HepG2 (cell line): Measurements from ENCODE around the gene UTS2R. TPM values are rescaled to one million over a fixed set of nuclear protein-coding genes. Genes with fewer than 3 reads are reported as not detected.
A peak's percentile ranks its signal among the peaks of the same experiment; 100 is the strongest.

ENCODE experiments used
- HNRNPK ChIP-seq: fragments of 200-400 bp; formaldehyde crosslinking; IDR thresholded peaks from 2 replicates; pipeline ENCODE4 v1.6.1; 2018; ENCODE audit warnings: low read length, low read depth, moderate library complexity, mild to moderate bottlenecking; ENCODE audit not compliant: poor library complexity, severe bottlenecking
- HNRNPL ChIP-seq: fragments of 200-400 bp; formaldehyde crosslinking; IDR thresholded peaks from 2 replicates; pipeline ENCODE4 v1.6.1; 2017; ENCODE audit warnings: mild to moderate bottlenecking, low read depth, low read length
- MXI1 ChIP-seq: IDR thresholded peaks from 3 replicates; pipeline ENCODE4 v1.6.1; 2012; ENCODE audit warnings: low read depth, low read length, inconsistent platforms, borderline replicate concordance
- NRL ChIP-seq: sonication (generic); formaldehyde crosslinking; IDR thresholded peaks from 2 replicates; pipeline ENCODE4 v1.5.0; 2020; ENCODE audit warnings: missing genetic modification reagents, mild to moderate bottlenecking, moderate library complexity, borderline replicate concordance
- PBX2 ChIP-seq: IDR thresholded peaks from 2 replicates; pipeline ENCODE4 v1.6.1; 2016; ENCODE audit warnings: control low read depth
- PHF5A ChIP-seq: IDR thresholded peaks from one replicate; pipeline ENCODE4 v1.6.1; 2018; ENCODE audit warnings: low read depth, missing genetic modification reagents; ENCODE audit not compliant: unreplicated experiment
- SNAI1 ChIP-seq: sonication (generic); formaldehyde crosslinking; IDR thresholded peaks from 2 replicates; pipeline ENCODE4 v1.5.0; 2020; ENCODE audit warnings: mild to moderate bottlenecking, missing genetic modification reagents, borderline replicate concordance
- ZBED4 ChIP-seq: sonication (generic); formaldehyde crosslinking; IDR thresholded peaks from 2 replicates; pipeline ENCODE4 v1.4.0; 2020; ENCODE audit warnings: missing genetic modification reagents, borderline replicate concordance
- ZIK1 ChIP-seq: sonication (generic); formaldehyde crosslinking; IDR thresholded peaks from 2 replicates; pipeline ENCODE4 v1.5.0; 2020; ENCODE audit warnings: mild to moderate bottlenecking, low read depth, missing genetic modification reagents, borderline replicate concordance
- ZNF264 ChIP-seq: sonication (generic); formaldehyde crosslinking; IDR thresholded peaks from 2 replicates; pipeline ENCODE4 v1.4.0; 2020; ENCODE audit warnings: missing genetic modification reagents
- ZNF274 ChIP-seq: sonication (generic); formaldehyde crosslinking; IDR thresholded peaks from 2 replicates; pipeline ENCODE4 v1.5.1; 2020; ENCODE audit warnings: mild to moderate bottlenecking, missing genetic modification reagents
- ZNF710 ChIP-seq: sonication (generic); formaldehyde crosslinking; IDR thresholded peaks from 2 replicates; pipeline ENCODE4 v1.5.0; 2020; ENCODE audit warnings: mild to moderate bottlenecking, missing genetic modification reagents, borderline replicate concordance
- ZNF761 ChIP-seq: sonication (generic); formaldehyde crosslinking; conservative IDR thresholded peaks from 2 replicates; pipeline ENCODE4 v1.4.0; 2020; ENCODE audit warnings: mild to moderate bottlenecking, missing genetic modification reagents
- ZNF788 ChIP-seq: sonication (generic); formaldehyde crosslinking; IDR thresholded peaks from 2 replicates; pipeline ENCODE4 v1.5.0; 2020; ENCODE audit warnings: mild to moderate bottlenecking, missing genetic modification reagents, borderline replicate concordance
- polyA plus RNA-seq, 8 experiments: library from polyadenylated mRNA; depleted of rRNA in 3 of 8; stranded (reverse) in 7 of 8; unstranded in 1 of 8; fragments of >200 nt; fragmentation: Illumina TruSeq in 4 of 8; extraction: Trizol in 4 of 8; gene quantifications; 2 replicates each; pipeline versions ENCODE4 v1.2.1 to v1.2.3, GENCODE V29; 2011 to 2016; ENCODE audit warnings: low read depth in 4 of 8, missing spikeins in 1 of 8, mixed read lengths in 1 of 8; ENCODE audit not compliant: insufficient read depth in 1 of 8
- total RNA-seq, 5 experiments: library from RNA; depleted of rRNA; stranded (reverse); fragments of >200 nt; fragmentation: Illumina TruSeq; extraction: Trizol; gene quantifications; 2 replicates each; pipeline ENCODE4 v1.2.3, GENCODE V29; 2016; ENCODE audit warnings: low read depth in 1 of 5
- TF ChIP-seq, protein P1 (sequence below): IDR thresholded peaks from 2 replicates; pipeline ENCODE4 v1.4.0; 2020; ENCODE audit warnings: mild to moderate bottlenecking, missing genetic modification reagents

The UTS2R gene
- total and polyA plus RNA-seq, 2 of the 13 experiments (the other 11 are each of a cell fraction or from before 2014, with no cell fraction given): 0.13 to 0.15 TPM

- TF ChIP-seq PBX2 (CRISPR knock-in tag) (no peak), ZNF274 (no peak), HNRNPK (peak; percentile 36), ZNF761 (CRISPR knock-in tag) (0 out of 2 replicates have a peak, but pooled peaks have one; percentile 83), SNAI1 (no peak), HNRNPL (0 out of 2 replicates have a peak, but pooled peaks have one; percentile 20), PHF5A (CRISPR knock-in tag) (peak; percentile 29), MXI1 (peak; percentile 31; the same call in 1 of the 3 replicates), ZIK1 (no peak), ZBED4 (CRISPR knock-in tag) (peak; percentile 41; the same call in 1 of the 2 replicates), ZNF710 (CRISPR knock-in tag) (peak; percentile 41; the same call in 1 of the 2 replicates), ZNF788 (0 out of 2 replicates have a peak, but pooled peaks have one; percentile 34), NRL (0 out of 2 replicates have a peak, but pooled peaks have one; percentile 22), ZNF264 (0 out of 2 replicates have a peak, but pooled peaks have one; percentile 42)
- TF ChIP-seq, protein P1, sequence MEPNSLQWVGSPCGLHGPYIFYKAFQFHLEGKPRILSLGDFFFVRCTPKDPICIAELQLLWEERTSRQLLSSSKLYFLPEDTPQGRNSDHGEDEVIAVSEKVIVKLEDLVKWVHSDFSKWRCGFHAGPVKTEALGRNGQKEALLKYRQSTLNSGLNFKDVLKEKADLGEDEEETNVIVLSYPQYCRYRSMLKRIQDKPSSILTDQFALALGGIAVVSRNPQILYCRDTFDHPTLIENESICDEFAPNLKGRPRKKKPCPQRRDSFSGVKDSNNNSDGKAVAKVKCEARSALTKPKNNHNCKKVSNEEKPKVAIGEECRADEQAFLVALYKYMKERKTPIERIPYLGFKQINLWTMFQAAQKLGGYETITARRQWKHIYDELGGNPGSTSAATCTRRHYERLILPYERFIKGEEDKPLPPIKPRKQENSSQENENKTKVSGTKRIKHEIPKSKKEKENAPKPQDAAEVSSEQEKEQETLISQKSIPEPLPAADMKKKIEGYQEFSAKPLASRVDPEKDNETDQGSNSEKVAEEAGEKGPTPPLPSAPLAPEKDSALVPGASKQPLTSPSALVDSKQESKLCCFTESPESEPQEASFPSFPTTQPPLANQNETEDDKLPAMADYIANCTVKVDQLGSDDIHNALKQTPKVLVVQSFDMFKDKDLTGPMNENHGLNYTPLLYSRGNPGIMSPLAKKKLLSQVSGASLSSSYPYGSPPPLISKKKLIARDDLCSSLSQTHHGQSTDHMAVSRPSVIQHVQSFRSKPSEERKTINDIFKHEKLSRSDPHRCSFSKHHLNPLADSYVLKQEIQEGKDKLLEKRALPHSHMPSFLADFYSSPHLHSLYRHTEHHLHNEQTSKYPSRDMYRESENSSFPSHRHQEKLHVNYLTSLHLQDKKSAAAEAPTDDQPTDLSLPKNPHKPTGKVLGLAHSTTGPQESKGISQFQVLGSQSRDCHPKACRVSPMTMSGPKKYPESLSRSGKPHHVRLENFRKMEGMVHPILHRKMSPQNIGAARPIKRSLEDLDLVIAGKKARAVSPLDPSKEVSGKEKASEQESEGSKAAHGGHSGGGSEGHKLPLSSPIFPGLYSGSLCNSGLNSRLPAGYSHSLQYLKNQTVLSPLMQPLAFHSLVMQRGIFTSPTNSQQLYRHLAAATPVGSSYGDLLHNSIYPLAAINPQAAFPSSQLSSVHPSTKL: peak; percentile 69
Measured at GRCh38 chr17:82412535-82413520, 41.3 kb downstream of the UTS2R start (continued).
